Body of pancreas (tissue), 4 donors: ENCODE data around the gene CADPS.

Experiments
- CTCF ChIP-seq, 7 experiments: fragments of 450-650 bp in 4 of 7; fragments of 200-600 bp in 3 of 7; sonication (generic) in 3 of 7; IDR thresholded peaks; one replicate each; pipeline ENCODE4 v1.5.1; 2016 to 2019; ENCODE audit warnings: antibody characterized with exemption in 7 of 7
- POLR2A ChIP-seq, 3 donors: fragments of 450-650 bp; IDR thresholded peaks; one replicate each; pipeline ENCODE4 v1.6.1; 2016; ENCODE audit warnings: antibody characterized with exemption in 3 of 3, mild to moderate bottlenecking in 2 of 3

GRCh38 chr3:62781121-62781520, 94.1 kb downstream of the CADPS start:
- TF ChIP-seq CTCF (IDR thresholded peaks at IDR 0.05) (no peak), POLR2A (IDR thresholded peaks at IDR 0.05) (no peak)
